ENCODE data around the gene SRPRB. TPM values are rescaled to one million over a fixed set of nuclear protein-coding genes. Genes with fewer than 3 reads are reported as not detected.

Gene SRPRB
- total and polyA plus RNA-seq, 2 experiments from 2014 or later, result 25.6 to 36.0 TPM

DNA sequence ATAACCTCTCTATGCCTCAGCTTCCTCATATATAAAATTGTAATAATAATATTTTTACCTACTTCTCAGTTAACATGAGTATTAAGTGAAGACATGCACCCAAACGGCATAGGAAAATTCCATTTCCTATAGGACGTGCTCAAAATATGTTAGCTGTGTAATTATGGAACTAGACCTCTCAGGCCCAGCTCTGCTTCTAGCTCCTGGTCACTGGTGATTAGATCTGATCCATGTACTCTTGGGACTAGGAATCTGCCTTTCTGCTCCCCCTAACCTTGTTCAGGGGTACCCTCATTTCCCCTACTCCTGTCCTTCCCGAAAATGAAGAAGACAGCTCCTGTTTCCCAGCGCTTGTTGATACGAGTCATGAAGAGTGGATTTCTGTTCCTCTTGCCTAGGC is 29.8 kb upstream of the SRPRB start:
- H4K20me1 ChIP-seq (replicated peaks; ENCODE audit: insufficient read depth), result no peaks in the 10 kb centered on the region
- Mint-ChIP-seq H3K9me3 (no peaks in the 10 kb centered on the region), H3K27ac (no peak overlapping the region), H3K4me1 (peaks cover 8% of the 10 kb centered on the region), H3K27me3 (ENCODE audit: insufficient read depth, low read depth, poor library complexity) (peaks cover 4% of the 10 kb centered on the region), H3K36me3 (ENCODE audit: low read depth) (no peaks in the 10 kb centered on the region), H3K4me3 (no peak overlapping the region)
- H3K27me3 ChIP-seq (ENCODE audit: insufficient read depth), result no peaks in the 10 kb centered on the region
- H3K4me2 ChIP-seq, result no peak overlapping the region
- peaks cover 10% of the 10 kb centered on the region for H3K9me2 ChIP-seq (ENCODE audit: insufficient read depth)
- H3K79me2 ChIP-seq (replicated peaks; ENCODE audit: insufficient read depth), result no peaks in the 10 kb centered on the region
- TF ChIP-seq EZH2phosphoT487 (IDR thresholded peaks at IDR 0.05; ENCODE audit: unreplicated experiment) (no peak), NANOG (IDR thresholded peaks at IDR 0.05; ENCODE audit: borderline replicate concordance) (no peak), JUNB (IDR thresholded peaks at IDR 0.05; ENCODE audit: unreplicated experiment) (no peak)
- ATAC-seq (no peak), DNase-seq (ENCODE audit: low spot score) (no peak)
- no peaks in the 10 kb centered on the region for H3K36me3 ChIP-seq (ENCODE audit: insufficient read depth)
- no peaks in the 10 kb centered on the region for H3F3A ChIP-seq (replicated peaks; ENCODE audit: low read depth)
- no peak overlapping the region for H3K27ac ChIP-seq (ENCODE audit: low read depth)
- H2AFZ ChIP-seq, result no peak overlapping the region
- no peak overlapping the region for H3K4me3 ChIP-seq
- H3K4me1 ChIP-seq (ENCODE audit: insufficient read depth), result peaks cover 6% of the 10 kb centered on the region; the same call in 1 of the 2 replicates

DNA sequence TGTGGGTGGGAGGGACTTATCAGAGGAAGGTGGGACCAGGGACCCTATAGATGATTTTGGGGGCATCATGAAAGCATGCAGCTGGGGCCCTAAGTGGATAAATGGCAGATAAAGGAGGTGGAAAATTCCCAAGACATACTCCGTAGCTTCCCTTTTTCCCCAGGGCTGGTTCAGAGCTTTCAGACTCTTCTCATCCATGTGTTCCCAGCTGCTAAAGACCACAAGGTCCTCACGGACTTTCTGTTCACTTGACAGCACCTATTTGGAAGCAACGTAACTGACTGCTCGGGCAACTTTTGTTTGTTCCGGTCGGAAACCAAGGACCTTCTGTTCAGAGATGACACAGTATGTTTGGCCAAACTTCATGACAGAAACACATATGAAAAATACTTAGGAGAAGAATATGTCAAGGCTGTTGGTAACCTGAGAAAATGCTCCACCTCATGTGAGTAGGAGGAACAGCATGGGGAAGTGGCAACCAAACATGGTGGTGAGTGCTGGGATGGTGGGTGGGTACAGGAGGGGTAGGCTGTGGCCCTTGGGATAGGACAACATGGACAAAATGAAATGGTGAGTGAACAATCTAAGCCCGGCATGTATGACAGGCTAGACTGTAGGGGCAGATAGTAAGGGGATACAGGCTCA is 28.7 kb upstream of the SRPRB start:
- no peak for ATAC-seq
- H3K27ac Mint-ChIP-seq, result no peak overlapping the region
- TF ChIP-seq CREB1 (CRISPR knock-in tag; IDR thresholded peaks at IDR 0.05; ENCODE audit: low read depth), result no peak
- TF ChIP-seq, protein P1, sequence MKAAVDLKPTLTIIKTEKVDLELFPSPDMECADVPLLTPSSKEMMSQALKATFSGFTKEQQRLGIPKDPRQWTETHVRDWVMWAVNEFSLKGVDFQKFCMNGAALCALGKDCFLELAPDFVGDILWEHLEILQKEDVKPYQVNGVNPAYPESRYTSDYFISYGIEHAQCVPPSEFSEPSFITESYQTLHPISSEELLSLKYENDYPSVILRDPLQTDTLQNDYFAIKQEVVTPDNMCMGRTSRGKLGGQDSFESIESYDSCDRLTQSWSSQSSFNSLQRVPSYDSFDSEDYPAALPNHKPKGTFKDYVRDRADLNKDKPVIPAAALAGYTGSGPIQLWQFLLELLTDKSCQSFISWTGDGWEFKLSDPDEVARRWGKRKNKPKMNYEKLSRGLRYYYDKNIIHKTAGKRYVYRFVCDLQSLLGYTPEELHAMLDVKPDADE (IDR thresholded peaks at IDR 0.05), result no peak
- TF ChIP-seq, protein P2, sequence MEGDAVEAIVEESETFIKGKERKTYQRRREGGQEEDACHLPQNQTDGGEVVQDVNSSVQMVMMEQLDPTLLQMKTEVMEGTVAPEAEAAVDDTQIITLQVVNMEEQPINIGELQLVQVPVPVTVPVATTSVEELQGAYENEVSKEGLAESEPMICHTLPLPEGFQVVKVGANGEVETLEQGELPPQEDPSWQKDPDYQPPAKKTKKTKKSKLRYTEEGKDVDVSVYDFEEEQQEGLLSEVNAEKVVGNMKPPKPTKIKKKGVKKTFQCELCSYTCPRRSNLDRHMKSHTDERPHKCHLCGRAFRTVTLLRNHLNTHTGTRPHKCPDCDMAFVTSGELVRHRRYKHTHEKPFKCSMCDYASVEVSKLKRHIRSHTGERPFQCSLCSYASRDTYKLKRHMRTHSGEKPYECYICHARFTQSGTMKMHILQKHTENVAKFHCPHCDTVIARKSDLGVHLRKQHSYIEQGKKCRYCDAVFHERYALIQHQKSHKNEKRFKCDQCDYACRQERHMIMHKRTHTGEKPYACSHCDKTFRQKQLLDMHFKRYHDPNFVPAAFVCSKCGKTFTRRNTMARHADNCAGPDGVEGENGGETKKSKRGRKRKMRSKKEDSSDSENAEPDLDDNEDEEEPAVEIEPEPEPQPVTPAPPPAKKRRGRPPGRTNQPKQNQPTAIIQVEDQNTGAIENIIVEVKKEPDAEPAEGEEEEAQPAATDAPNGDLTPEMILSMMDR (conservative IDR thresholded peaks at IDR 0.05; ENCODE audit: low read depth in 2 of 2), result 0 out of 4 replicates have a peak, but pooled peaks of 1 of the 2 experiments have one; percentile 15

More for the DNA sequence above, 28.7 kb upstream of the SRPRB start:
- no peaks in the 10 kb centered on the region for H3K36me3 ChIP-seq (ENCODE audit: insufficient read depth)
- Mint-ChIP-seq H3K4me3 (no peak overlapping the region), H3K9me3 (no peaks in the 10 kb centered on the region), H3K4me1 (peaks cover 8% of the 10 kb centered on the region), H3K27me3 (ENCODE audit: insufficient read depth, low read depth, poor library complexity) (peaks cover 4% of the 10 kb centered on the region), H3K36me3 (ENCODE audit: low read depth) (no peaks in the 10 kb centered on the region)
- H3K27ac ChIP-seq (ENCODE audit: low read depth), result no peak overlapping the region
- H3K79me2 ChIP-seq (replicated peaks; ENCODE audit: insufficient read depth), result no peaks in the 10 kb centered on the region
- no peak overlapping the region for H3K4me3 ChIP-seq
- H3K9me2 ChIP-seq (ENCODE audit: insufficient read depth), result peaks cover 10% of the 10 kb centered on the region
- H2AFZ ChIP-seq, result no peak overlapping the region
- peaks cover 6% of the 10 kb centered on the region; the same call in 1 of the 2 replicates for H3K4me1 ChIP-seq (ENCODE audit: insufficient read depth)
- H3K4me2 ChIP-seq, result no peak overlapping the region
- no peaks in the 10 kb centered on the region for H3K27me3 ChIP-seq (ENCODE audit: insufficient read depth)
- no peak for DNase-seq (ENCODE audit: low spot score)
- H3F3A ChIP-seq (replicated peaks; ENCODE audit: low read depth), result no peaks in the 10 kb centered on the region
- no peaks in the 10 kb centered on the region for H4K20me1 ChIP-seq (replicated peaks; ENCODE audit: insufficient read depth)
